ENCODE measurements around the gene ZNF831.
A peak's percentile ranks its signal among the peaks of the same experiment; 100 is the strongest.

The ZNF831 gene

DNA sequence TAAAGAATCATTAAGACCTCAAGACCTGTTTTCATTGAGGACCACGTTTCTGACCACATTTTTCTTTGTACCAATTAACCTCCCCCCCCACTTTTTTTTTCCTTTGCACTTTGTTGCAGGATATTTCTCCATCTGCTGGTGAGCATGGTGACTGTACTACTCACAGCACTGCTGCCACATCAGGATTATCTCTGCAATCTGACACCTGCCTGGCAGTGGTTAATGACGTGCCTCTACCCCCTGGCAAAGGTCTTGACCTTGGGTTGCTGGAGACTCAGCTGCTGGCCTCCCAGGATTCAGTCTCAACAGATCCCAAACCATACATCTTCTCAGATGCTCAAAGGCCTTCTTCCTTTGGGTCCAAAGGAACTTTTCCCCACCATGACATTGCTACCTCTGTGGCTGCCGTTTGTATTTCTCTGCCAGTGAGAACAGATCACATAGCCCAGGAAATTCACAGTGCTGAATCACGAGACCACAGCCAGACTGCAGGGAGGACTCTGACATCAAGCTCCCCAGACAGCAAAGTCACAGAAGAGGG, 90.2 kb downstream of the ZNF831 start:
- peak; percentile 39 for DNase-seq

DNA sequence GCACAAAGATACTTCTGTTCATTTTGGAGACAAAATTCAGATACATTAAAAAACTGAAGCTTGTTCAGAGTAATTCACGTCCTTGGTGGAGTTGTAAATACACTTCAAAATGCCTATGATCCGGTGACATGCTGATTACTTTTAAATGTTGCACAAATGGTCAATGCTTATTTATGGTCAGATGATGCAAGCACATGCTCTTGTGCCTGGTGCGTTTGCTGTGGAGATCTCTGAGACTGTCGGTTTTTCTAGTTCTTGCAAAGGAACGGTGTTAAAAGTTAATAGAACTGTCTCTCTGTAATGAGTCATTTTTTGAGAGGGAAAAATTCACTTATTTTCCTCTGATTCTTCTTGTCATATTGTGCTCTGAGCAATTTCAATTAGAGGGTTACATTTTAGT, 91.6 kb downstream of the ZNF831 start:
- DNase-seq: no peak

DNA sequence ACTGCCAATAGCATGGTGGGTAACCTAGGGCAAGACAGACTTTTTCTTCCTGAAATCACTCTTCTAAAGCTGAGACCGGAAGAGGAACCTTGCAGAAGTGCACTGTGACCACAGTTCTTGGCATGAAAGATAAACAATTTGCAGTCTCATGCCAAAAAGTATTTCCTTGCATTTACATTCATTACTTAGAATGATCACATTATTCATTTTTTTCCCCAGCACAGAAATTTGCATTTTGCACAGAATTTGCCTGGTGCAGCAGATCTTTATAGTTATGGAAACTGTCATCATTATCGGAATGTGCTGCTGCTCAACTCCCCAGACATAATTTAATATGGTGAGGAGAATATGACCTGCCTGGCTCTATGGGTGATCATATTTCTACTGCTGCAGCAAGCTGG, 94.6 kb downstream of the ZNF831 start:
- peak; percentile 21 for DNase-seq

DNA sequence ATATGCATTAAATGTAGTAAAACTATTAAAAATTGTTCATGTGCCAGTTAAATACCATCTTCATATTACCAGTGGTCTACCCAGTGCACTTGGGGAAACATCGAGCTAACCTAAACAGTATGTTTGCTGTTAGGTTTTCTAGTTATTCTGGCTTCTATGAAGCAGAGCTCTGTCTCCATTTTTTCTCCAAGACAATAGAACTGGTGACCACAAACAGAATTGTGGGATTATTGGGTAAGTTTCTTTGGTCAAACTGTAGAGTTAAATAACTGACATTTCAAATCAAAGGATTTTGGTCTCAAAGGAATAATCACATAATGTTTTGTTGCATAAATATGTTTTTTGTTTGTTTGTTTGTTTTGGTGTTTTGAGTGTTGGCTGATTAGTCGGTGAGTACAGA, 96.3 kb downstream of the ZNF831 start:
- no peak for DNase-seq

DNA sequence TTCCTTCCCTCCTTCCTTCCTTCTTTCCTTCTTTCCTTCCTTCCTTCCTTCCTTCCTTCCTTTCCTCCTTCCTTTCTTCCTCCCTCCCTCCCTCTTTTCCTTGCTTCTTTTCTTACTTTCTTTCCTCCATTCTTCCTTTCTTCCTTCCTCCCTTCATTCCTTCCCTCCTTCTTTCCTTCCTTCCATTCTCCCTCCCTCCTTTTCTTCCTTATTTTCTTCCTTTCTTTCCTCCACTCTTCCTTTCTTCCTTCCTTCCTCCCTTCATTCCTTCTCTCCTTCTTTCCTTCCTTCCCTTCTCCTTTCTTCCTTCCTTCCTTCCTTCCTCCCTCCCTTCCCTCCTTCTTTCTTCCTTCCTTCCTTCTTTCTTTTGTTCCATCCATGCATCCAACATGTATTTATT, 101.7 kb downstream of the ZNF831 start:
- DNase-seq: no peak

DNA sequence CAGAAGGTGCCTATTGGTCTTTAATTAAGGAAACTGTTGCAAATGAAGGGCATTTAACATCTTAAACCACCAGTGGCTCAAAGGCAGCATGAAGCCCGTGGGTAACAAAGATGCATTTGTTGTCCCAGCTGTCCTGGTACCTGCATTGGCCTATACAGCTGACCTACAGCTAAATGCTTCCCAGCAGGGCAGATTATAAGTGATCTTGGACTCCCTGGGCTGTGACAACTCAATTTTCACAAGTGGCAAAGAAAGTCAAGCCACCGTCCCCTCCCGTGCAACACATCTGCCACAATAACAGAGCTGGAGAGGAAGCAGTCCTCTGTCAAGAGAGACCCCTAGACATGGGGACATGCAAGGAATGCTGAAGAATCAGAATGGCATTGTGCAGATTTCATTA, 105.2 kb downstream of the ZNF831 start:
- no peak for DNase-seq

DNA sequence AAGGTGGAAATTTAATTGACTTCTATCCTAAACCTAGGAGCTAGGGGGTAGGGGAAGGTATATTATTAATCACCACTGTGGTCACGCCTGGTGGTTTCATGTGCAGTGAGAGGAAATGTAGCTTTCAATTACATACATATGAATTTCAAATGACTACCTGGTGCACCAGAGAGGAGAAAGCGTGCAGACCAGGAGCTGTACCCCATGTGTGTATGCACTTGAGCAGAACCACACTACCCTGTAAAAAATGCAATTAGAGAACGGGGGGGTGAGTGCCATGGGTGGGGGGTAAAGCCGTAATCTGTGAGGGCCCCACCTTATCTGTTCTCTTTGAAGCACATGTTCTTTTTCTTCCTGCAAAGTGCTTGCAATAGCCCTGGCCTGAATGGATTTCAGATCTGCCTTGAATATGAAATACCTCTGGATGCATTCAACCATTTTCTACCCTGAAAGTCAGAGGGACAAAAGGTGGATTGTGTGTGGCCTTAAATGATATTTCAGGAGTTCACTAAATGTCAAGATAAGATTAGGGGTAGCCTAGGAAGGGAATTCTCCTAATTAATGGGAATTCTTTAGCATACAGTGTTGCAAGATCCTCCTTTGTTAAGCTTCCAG, 105.9 kb downstream of the ZNF831 start:
- DNase-seq: peak; percentile 6

DNA sequence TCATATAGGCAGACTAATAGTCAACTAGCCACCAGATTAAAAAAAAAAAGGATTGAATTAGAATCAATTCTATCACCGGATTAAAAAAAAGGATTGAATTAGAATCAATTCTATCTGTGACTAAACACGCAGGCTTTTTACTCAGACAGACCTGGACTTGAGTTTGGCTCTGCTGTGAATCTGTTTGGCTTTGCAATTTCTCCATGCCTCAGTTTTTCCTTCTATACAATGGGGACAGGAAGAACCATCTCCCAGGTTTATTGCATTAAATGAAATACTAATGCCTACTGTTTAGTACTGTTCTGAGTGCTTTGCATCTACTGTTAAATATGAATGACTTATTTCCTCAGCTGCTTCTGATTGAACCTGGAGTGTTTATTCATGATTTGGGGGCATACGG, 106.8 kb downstream of the ZNF831 start:
- DNase-seq: no peak

DNA sequence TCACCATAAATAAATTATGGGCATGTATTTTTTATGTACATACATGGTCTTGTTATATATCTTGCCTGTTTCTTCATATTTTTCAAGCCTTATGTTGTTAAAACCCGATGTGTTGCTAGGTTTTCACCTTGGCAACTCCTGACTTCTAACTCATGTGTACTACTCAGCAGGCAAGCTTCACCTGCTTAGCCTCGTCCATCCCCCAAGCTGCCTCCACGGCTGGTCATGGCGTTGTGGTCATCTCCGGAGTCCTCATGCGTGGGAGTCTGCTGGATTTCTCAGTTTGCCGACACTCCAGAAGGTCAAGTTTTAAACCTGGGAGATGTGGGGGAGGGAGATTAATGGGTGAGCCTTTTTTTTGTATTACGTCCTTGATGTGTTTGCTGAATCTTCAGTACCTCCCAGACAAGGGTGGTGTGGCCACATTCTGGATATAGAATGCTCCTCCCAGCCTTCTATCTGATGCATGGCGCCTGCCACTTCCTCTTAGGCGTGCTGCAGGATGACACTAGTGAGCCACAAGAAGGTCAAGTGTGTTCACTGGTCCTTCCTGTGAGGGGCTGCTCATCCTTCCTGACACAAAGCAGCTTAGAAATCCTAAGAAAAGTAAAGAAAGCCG, 110.2 kb downstream of the ZNF831 start:
- DNase-seq: no peak

DNA sequence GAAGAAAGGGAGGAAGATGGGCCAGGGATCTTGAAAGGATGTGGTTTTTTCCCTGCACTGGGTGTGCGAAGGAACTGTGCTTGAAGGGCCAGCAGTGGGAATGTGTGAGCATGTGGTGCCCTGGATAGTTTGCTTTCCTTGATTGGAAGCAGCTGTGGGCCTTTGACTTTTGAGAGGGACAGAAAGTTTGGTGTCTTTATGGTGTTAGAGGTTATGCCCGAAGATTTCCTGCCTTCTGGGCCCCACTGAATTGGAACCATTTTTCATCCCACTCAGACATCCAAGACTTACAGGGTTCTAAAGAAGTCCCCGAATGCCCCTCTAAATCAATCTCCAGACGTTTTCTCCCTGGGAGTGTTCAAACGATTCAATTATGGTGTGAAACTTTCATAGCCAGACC, 113.3 kb downstream of the ZNF831 start:
- DNase-seq: no peak

DNA sequence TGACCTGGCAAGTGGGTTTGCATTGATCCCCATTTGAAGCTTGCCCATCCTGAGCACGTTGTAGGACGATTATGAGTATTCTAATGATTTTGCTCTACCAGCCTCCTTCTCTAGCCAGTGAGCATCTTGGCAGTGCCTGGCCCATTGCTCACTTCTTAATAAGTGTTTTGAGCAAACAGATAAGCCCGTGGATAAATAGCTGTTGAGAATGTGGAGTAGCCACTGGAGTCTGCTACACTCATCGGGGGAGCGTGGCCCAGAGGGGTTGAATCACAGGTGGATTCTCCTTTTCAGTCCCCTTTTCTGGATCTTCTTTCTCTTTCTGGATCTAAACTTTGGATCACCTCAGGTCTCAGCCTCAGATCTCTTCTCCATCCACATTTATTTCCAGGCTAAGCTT, 120.8 kb downstream of the ZNF831 start:
- no peak for DNase-seq

DNA sequence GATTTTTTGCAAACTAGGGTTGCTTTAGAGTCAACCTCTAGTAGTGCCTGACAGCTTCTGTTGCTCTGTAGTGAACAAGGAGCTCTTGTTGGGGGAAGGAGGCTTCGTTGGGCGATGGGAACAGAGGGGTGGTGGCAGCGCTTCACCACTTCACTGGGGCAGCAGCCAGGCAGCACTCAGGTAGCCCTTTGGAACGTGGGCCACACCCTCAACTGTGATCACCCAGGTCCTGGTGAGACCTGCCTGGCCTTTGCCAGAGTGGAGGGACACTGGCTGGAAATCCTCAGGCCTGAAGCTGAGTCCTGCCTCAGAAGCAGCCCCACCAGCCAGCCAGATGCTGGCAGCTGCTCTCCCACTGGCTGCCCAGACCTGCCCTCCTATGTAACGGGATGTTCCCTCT, 126.4 kb downstream of the ZNF831 start:
- DNase-seq: no peak

DNA sequence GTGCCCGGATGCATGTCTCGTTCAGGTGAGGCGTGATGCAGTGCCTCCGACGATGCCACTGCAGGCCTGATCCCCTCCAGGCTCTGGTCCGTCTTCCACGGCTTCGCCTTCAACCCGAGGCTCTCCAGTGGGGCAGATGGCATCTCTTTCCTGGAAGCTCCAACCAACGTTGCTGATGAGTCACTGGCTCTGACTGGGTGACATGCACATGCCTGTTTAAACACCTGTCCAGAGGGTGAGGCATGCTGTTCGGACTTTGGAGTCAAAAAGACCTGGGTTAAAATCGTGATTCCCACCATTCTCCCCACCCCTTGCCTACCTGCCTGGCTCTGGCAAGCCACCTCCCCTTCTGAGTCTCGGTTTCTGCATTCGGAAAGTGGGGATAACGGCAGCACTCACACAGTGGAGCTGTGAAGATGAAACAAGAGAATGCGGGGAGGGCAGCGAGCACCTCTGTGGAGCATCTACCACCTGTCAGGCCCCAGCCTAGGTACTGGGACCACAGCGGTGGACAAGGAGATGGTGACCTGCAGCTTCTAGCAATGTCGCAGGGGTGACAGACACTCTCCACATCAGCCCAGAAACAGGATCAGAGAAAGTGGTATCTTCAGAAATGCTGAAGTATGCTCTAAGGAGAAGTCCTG, 128.2 kb downstream of the ZNF831 start:
- DNase-seq: no peak

DNA sequence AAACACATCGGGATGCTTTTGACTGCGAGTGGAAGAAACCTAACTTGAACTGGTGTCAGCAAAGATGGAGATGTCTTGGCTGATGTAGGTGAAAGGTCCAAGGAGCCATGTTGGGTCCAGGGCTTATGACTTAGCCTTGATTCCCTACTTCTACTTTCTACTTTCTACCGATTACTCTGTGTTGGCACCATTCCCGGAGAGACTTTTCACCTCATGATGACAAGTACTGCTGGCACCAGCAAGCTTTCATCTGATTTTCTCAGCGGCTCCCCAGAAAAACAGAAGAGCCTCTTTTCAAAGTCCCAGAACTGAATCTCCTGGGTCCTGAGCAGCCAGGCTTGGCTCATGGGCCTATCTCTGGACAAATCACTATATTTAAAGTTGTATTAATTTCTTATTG, 131.9 kb downstream of the ZNF831 start:
- no peak for DNase-seq

DNA sequence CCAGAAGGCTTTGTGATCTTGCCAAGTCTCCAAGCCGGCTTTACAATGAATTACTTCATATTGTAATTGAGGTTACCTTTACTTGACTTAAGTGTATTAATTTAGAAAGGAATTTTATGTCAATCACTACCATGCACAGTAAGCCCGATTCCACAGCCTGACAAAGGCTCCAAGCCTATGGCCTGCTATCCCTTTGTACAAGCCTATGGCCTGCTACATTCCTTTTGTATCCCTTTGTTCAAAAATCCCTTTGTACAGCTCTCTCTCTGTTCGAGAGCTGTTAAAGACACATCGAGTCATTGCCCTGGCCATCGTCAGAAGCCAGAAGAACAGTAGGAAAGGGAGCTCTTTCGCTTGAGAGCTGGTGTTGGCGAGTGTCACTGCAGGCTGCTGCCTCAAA, 134.1 kb downstream of the ZNF831 start:
- DNase-seq: no peak

DNA sequence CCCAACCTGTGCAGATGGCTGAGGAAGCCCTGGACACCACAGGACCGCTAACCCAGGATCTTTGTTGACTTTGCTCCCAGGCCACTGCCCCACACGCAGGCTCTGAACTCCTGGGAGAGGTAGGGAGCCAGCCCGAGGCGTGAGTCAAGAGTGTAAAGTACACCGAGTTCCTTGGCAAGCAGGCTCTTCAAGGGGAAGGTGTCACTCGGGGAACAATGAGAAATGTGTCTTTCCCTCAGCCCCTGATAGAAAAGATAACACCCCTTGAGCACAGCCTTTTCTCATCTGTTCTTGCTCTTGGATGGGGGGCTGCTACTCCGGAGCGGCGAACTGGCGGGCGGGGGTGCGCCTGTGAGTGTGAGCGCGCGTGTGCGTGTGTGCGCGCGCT, 136.3 kb downstream of the ZNF831 start:
- DNase-seq: no peak

DNA sequence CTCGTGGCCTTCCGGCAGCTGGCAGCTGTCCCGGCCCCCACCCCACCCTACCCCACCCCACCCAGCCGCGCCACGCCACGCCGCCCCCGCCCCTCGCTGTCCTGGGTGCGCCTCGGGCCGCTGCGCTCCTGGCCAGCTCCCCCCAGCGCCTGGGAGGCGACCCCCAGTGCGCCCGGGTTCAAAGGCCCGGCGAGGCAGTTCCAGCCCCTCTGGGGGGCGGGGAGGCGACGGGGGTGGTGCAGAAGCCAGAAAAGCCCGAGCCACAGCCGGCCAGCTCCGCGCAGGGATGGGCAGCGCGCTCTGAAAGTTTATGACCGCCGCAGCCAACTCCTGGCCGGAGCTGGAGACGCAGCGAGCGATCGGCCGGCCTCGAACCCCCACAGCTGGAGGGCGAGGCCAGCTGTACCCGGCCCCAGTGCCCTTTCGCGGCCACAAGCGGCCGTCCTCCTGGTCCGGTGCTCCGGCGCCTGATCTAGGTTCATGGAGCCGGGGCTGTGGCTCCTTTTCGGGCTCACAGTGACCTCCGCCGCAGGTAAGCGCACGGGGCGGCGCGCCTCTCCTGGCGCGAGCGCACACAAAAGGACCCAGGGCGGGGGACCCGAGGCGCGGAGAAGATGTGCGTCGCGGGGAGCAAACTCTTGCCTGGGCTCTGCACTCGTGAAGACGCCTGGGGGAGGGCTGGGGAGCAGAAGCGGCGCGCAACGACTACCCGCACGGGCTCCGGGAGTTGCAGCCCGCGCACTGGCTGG, 136.9 kb downstream of the ZNF831 start, which contains the start of gene EDN3:
Gene EDN3 (plus strand): TSS at position 279 of the 749 bp plus-strand sequence. CDS start 202 bp downstream, at position 481.
- DNase-seq: no peak

DNA sequence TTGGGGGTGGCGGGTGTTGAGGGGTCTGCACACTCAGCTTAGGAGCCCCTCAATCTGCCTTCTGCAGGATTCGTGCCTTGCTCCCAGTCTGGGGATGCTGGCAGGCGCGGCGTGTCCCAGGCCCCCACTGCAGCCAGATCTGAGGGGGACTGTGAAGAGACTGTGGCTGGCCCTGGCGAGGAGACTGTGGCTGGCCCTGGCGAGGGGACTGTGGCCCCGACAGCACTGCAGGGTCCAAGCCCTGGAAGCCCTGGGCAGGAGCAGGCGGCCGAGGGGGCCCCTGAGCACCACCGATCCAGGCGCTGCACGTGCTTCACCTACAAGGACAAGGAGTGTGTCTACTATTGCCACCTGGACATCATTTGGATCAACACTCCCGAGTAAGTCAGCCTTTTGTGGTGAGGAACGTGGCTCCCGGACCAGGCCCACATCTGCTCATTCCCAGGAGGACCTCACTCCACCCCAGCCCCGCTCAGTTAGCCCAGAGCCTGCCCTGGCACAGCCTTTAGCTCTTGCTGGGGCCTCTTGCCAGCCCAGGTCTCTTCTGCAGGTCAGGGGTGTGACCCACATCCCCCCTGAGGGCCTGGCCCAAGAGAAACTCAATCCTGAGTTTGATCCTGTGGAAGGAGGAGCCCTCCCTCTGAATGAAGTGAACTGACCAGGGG, 137.9 kb downstream of the ZNF831 start:
- DNase-seq: no peak

DNA sequence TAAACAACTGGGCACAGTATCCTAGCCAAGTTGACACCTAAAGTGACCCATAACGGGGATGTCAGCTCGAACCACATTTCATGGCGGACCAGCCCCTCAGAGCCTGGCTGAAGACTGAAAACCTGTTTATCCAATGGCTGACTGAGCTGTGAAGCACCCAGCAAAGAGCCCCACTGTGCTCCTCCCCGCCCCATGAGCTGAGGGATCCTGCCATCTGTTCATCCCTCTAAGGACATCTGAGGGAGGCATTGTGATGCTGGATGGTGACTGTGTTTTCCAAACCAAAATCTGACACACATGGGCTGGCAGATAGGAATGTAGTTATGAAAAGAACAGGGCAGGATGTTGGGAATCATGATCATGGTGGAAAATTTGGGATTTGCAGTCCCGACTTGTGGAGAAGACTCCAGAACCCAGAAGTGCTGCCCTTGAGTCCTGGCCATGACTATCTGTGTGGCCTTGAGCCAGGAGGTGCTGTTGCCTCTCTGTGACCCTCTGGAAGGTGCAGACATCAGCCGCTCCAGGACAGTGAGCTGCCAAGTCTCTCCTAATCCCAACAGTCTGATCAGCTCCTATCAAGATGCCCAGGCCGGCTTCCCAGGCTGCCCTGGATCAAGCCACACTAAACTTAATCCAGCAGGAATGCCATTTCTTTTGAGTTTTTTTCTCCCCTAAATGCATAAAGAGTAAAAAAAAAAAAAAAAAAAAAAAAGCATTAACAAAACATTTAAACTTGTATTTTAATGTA, 142.5 kb downstream of the ZNF831 start:
- no peak for DNase-seq

DNA sequence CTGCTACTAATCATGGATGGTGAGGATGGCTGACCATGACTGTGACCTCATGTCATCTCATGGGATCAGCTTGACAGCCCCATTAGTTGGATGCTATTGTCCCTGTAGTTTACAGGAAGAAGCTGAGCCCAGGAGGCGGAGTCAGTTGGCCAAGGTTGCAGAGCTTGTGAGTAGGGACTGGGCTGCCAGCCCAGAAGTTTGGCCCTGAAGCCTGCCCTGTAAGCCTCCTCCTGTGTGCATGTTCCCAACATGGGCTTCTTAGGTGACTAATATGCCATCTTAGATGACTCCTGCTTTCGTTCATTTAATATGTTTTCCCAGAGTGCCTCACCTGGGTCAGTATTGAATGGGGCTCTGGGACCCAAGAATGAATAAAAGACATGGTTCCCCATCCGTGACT, 143.6 kb downstream of the ZNF831 start:
- DNase-seq: no peak

Data from activated CD4-positive, alpha-beta T cell treated with anti-CD3 and anti-CD28 coated beads, Interleukin-2, amount 50 U/mL, for 16 hours (primary cell).